HUDEP-2 (cell line): ENCODE data around the gene MAPT.
A peak's percentile ranks its signal among the peaks of the same experiment; 100 is the strongest.

Source experiments
- DNase-seq, 76 experiments: peaks; one replicate each; lab custom pipeline; 2025; ENCODE audit not compliant: unreplicated experiment in 76 of 76; lab: John Stamatoyannopoulos, UW

Gene MAPT

GRCh38 chr17:45894022-45894784 lies at the start of gene MAPT:
Gene MAPT, plus strand, starts transcription at chr17:45894554. Its CDS starts 67,784 bp downstream, at chr17:45962338.
- peak in 70 of 76 experiments; percentile 25 to 87 (median 70) for DNase-seq

- no peak for DNase-seq
These were observed 49.5 kb upstream of the MAPT start, which contains the start of gene SPPL2C for GRCh38 chr17:45844695-45845375. Gene SPPL2C, plus strand, starts transcription at chr17:45844881. Its CDS starts 26 bp downstream, at chr17:45844907.

GRCh38 chr17:45845376-45846185 lies 48.8 kb upstream of the MAPT start:
- DNase-seq = no peak

- no peak for DNase-seq
These were observed 48.1 kb upstream of the MAPT start for GRCh38 chr17:45846223-45846622.

GRCh38 chr17:45846646-45847045 lies 47.7 kb upstream of the MAPT start:
- no peak for DNase-seq

- DNase-seq = no peak
These were observed 47.3 kb upstream of the MAPT start for GRCh38 chr17:45847101-45847500.

GRCh38 chr17:45847747-45848146 lies 46.6 kb upstream of the MAPT start:
- no peak for DNase-seq

GRCh38 chr17:45848405-45848804 lies 45.9 kb upstream of the MAPT start:
- no peak for DNase-seq

- no peak for DNase-seq
These were observed 45.4 kb upstream of the MAPT start for GRCh38 chr17:45848868-45849535.

- no peak for DNase-seq
These were observed 44.8 kb upstream of the MAPT start for GRCh38 chr17:45849536-45849990.

GRCh38 chr17:45850011-45850410 lies 44.3 kb upstream of the MAPT start:
- no peak for DNase-seq

GRCh38 chr17:45850468-45850867 lies 43.9 kb upstream of the MAPT start:
- DNase-seq = no peak

GRCh38 chr17:45851022-45851421 lies 43.3 kb upstream of the MAPT start:
- DNase-seq = no peak

GRCh38 chr17:45851464-45851863 lies 42.9 kb upstream of the MAPT start:
- no peak for DNase-seq

- no peak for DNase-seq
These were observed 42.5 kb upstream of the MAPT start for GRCh38 chr17:45851873-45852272.

GRCh38 chr17:45852535-45853297 lies 41.6 kb upstream of the MAPT start:
- DNase-seq = peak in 45 of 76 experiments; percentile 3 to 66 (median 29)

GRCh38 chr17:45854209-45854608 lies 40.1 kb upstream of the MAPT start:
- DNase-seq = no peak

GRCh38 chr17:45855691-45856336 lies 38.5 kb upstream of the MAPT start:
- DNase-seq = no peak

- DNase-seq = peak in 6 of 76 experiments; percentile 1 to 25 (median 6)
These were observed 36.2 kb upstream of the MAPT start for GRCh38 chr17:45857977-45858708.
